ENCODE data around the gene MED12. TPM values are rescaled to one million over a fixed set of nuclear protein-coding genes. Genes with fewer than 3 reads are reported as not detected.

The MED12 gene
- total RNA-seq (100 to 1,000 TPM in 1 of 5 experiments, 10 to 100 TPM in 4; 71.1 to 104 (median 77.4) TPM), polyA plus RNA-seq (10 to 100 TPM; 12.5 to 22.2 TPM), total RNA-seq (129 reads per million, percentile 88 among the genes with 10 or more reads in this experiment)

- intact Hi-C loops (cut with micrococcal nuclease) = loop anchor here (1.0 to 10.0 kb wide), 5 partner anchors 10 to 416 kb away; partner anchors contain the start of genes NONO (in 1 of the 2) and OGT (in 1 of the 2)
- Histone ChIP-seq H3K27me3 (ENCODE audit: control insufficient read depth in 2 of 2, insufficient read depth in 2 of 2, low read length in 2 of 2) (no peaks in the 10 kb centered on the region), H3K27ac (ENCODE audit: low read depth, low read length) (peak within 1 kb of the TSS; percentile 93), H3K4me3 (ENCODE audit: low read length) (peak within 1 kb of the TSS; percentile 87), H3K36me3 (ENCODE audit: control insufficient read depth in 2 of 3, insufficient read depth in 3 of 3, low read length in 3 of 3) (peaks cover 6 to 29% (median 12%) of the 10 kb centered on the region in 3 experiments), H3K9me3 (ENCODE audit: control insufficient read depth in 2 of 3, low read length in 3 of 3) (no peaks in the 10 kb centered on the region), H3K4me1 (ENCODE audit: control insufficient read depth in 2 of 2, insufficient read depth in 2 of 2, low read length in 2 of 2) (peaks cover 9 to 13% of the 10 kb centered on the region in 2 donors)
- peaks cover 10 to 43% (median 24%) of the 10 kb centered on the region in 7 donors for H3K4me1 Mint-ChIP-seq
- ATAC-seq (peak; percentile 96), DNase-seq (peak; percentile 59 to 83 (median 75))
- ChIA-PET CTCF (interaction anchor here (1.1 to 3.0 kb wide), 8 partner anchors 8 to 64 kb away, joined by 3 to 15 read pairs (median 3); no protein-coding TSS in a partner anchor), POLR2A (interaction anchor here (0.8 to 4.4 kb wide), 15 partner anchors 8 to 416 kb away, joined by 3 to 125 read pairs (median 6); partner anchors contain the start of genes CXorf65, FOXO4, NONO and TAF1)
- H3K27ac Mint-ChIP-seq = peak within 1 kb of the TSS; percentile 84 to 95 (median 92)
- peak within 1 kb of the TSS; percentile 81 to 93 (median 86) for H3K4me3 Mint-ChIP-seq
- H3K9me3 Mint-ChIP-seq = peaks cover 0 to 1% (median 0%) of the 10 kb centered on the region in 11 donors
- H3K36me3 Mint-ChIP-seq = peaks cover 0 to 15% (median 8%) of the 10 kb centered on the region in 5 donors
- no peaks in the 10 kb centered on the region for H3K27me3 Mint-ChIP-seq
Measured at GRCh38 chrX:71118032-71118984, at the start of gene MED12. MED12 (plus strand) TSS chrX:71118596; CDS start chrX:71118755, 159 bp downstream.

GRCh38 chrX:71070531-71070930 lies 47.9 kb upstream of the MED12 start:
- Mint-ChIP-seq H3K27ac (peak overlapping the region in 2 of 9 donors; percentile 3 to 46), H3K4me1 (peaks cover 0 to 15% (median 11%) of the 10 kb centered on the region in 7 donors), H3K27me3 (peaks cover 0 to 29% (median 0%) of the 10 kb centered on the region in 5 donors), H3K36me3 (peaks cover 0 to 3% (median 0%) of the 10 kb centered on the region in 5 donors), H3K4me3 (no peak overlapping the region), H3K9me3 (peaks cover 0 to 3% (median 0%) of the 10 kb centered on the region in 11 donors)
- intact Hi-C loops (cut with micrococcal nuclease) = no loop called here
- Histone ChIP-seq H3K27ac (ENCODE audit: low read depth, low read length) (no peak overlapping the region), H3K4me1 (ENCODE audit: control insufficient read depth in 2 of 2, insufficient read depth in 2 of 2, low read length in 2 of 2) (no peaks in the 10 kb centered on the region), H3K4me3 (ENCODE audit: low read length) (no peak overlapping the region), H3K27me3 (ENCODE audit: control insufficient read depth in 2 of 2, insufficient read depth in 2 of 2, low read length in 2 of 2) (no peaks in the 10 kb centered on the region), H3K36me3 (ENCODE audit: control insufficient read depth in 2 of 3, insufficient read depth in 3 of 3, low read length in 3 of 3) (peaks cover 0 to 6% (median 0%) of the 10 kb centered on the region in 3 experiments), H3K9me3 (ENCODE audit: control insufficient read depth in 2 of 3, low read length in 3 of 3) (no peaks in the 10 kb centered on the region)
- POLR2A ChIA-PET = no interaction called here
- CTCF ChIA-PET = no interaction called here
- ATAC-seq (no peak), DNase-seq (no peak)

GRCh38 chrX:71081330-71082123 lies 36.9 kb upstream of the MED12 start:
- ATAC-seq = no peak
- CTCF ChIA-PET = no interaction called here
- H3K27ac Mint-ChIP-seq = no peak overlapping the region

GRCh38 chrX:71082124-71082647 lies 36.2 kb upstream of the MED12 start:
- ATAC-seq (no peak), DNase-seq (no peak)
- H3K36me3 ChIP-seq (ENCODE audit: control insufficient read depth in 2 of 3, insufficient read depth in 3 of 3, low read length in 3 of 3) = no peaks in the 10 kb centered on the region
- H3K27me3 Mint-ChIP-seq = no peaks in the 10 kb centered on the region
- no peak overlapping the region for H3K27ac Mint-ChIP-seq
- H3K4me1 ChIP-seq (ENCODE audit: control insufficient read depth in 2 of 2, insufficient read depth in 2 of 2, low read length in 2 of 2) = peaks cover 0 to 7% of the 10 kb centered on the region in 2 donors
- no peak overlapping the region for H3K27ac ChIP-seq (ENCODE audit: low read depth, low read length)
- H3K4me3 Mint-ChIP-seq = no peak overlapping the region
- CTCF ChIA-PET = no interaction called here
- POLR2A ChIA-PET = interaction anchor here (0.6 kb wide), 1 partner anchor 52 kb away, joined by 3 read pairs; no protein-coding TSS in a partner anchor
- H3K9me3 Mint-ChIP-seq = peaks cover 0 to 4% (median 0%) of the 10 kb centered on the region in 11 donors
- peaks cover 4 to 11% (median 6%) of the 10 kb centered on the region in 7 donors for H3K4me1 Mint-ChIP-seq
- H3K36me3 Mint-ChIP-seq = no peaks in the 10 kb centered on the region
- H3K9me3 ChIP-seq (ENCODE audit: control insufficient read depth in 2 of 3, low read length in 3 of 3) = no peaks in the 10 kb centered on the region
- intact Hi-C loops (cut with micrococcal nuclease) = no loop called here
- no peak overlapping the region for H3K4me3 ChIP-seq (ENCODE audit: low read length)
- H3K27me3 ChIP-seq (ENCODE audit: control insufficient read depth in 2 of 2, insufficient read depth in 2 of 2, low read length in 2 of 2) = no peaks in the 10 kb centered on the region

More at GRCh38 chrX:71081330-71082123, 36.9 kb upstream of the MED12 start:
- intact Hi-C loops (cut with micrococcal nuclease) = no loop called here
- Histone ChIP-seq H3K9me3 (ENCODE audit: control insufficient read depth in 2 of 3, low read length in 3 of 3) (no peaks in the 10 kb centered on the region), H3K4me1 (ENCODE audit: control insufficient read depth in 2 of 2, insufficient read depth in 2 of 2, low read length in 2 of 2) (peaks cover 0 to 7% of the 10 kb centered on the region in 2 donors), H3K36me3 (ENCODE audit: control insufficient read depth in 2 of 3, insufficient read depth in 3 of 3, low read length in 3 of 3) (no peaks in the 10 kb centered on the region), H3K27me3 (ENCODE audit: control insufficient read depth in 2 of 2, insufficient read depth in 2 of 2, low read length in 2 of 2) (no peaks in the 10 kb centered on the region), H3K4me3 (ENCODE audit: low read length) (no peak overlapping the region), H3K27ac (ENCODE audit: low read depth, low read length) (no peak overlapping the region)
- DNase-seq = no peak
- Mint-ChIP-seq H3K9me3 (peaks cover 0 to 4% (median 0%) of the 10 kb centered on the region in 11 donors), H3K27me3 (peaks cover 0 to 3% (median 0%) of the 10 kb centered on the region in 5 donors), H3K36me3 (no peaks in the 10 kb centered on the region), H3K4me3 (no peak overlapping the region), H3K4me1 (peaks cover 4 to 11% (median 6%) of the 10 kb centered on the region in 7 donors)
- POLR2A ChIA-PET = interaction anchor here (0.6 kb wide), 1 partner anchor 52 kb away, joined by 3 read pairs; no protein-coding TSS in a partner anchor

- DNase-seq = no peak
Measured at GRCh38 chrX:71082822-71083221, 35.6 kb upstream of the MED12 start.

GRCh38 chrX:71085900-71086299 lies 32.5 kb upstream of the MED12 start:
- Histone ChIP-seq H3K9me3 (ENCODE audit: control insufficient read depth in 2 of 3, low read length in 3 of 3) (no peaks in the 10 kb centered on the region), H3K27ac (ENCODE audit: low read depth, low read length) (no peak overlapping the region), H3K4me1 (ENCODE audit: control insufficient read depth in 2 of 2, insufficient read depth in 2 of 2, low read length in 2 of 2) (peaks cover 0 to 7% of the 10 kb centered on the region in 2 donors), H3K27me3 (ENCODE audit: control insufficient read depth in 2 of 2, insufficient read depth in 2 of 2, low read length in 2 of 2) (no peaks in the 10 kb centered on the region), H3K36me3 (ENCODE audit: control insufficient read depth in 2 of 3, insufficient read depth in 3 of 3, low read length in 3 of 3) (no peaks in the 10 kb centered on the region), H3K4me3 (ENCODE audit: low read length) (no peak overlapping the region)
- CTCF ChIA-PET = no interaction called here
- POLR2A ChIA-PET = no interaction called here
- ATAC-seq (no peak), DNase-seq (no peak)
- Mint-ChIP-seq H3K9me3 (no peaks in the 10 kb centered on the region), H3K27ac (no peak overlapping the region), H3K4me1 (peaks cover 4 to 11% (median 6%) of the 10 kb centered on the region in 7 donors), H3K27me3 (no peaks in the 10 kb centered on the region), H3K36me3 (no peaks in the 10 kb centered on the region), H3K4me3 (no peak overlapping the region)
- intact Hi-C loops (cut with micrococcal nuclease) = no loop called here

More at GRCh38 chrX:71082822-71083221, 35.6 kb upstream of the MED12 start:
- Histone ChIP-seq H3K36me3 (ENCODE audit: control insufficient read depth in 2 of 3, insufficient read depth in 3 of 3, low read length in 3 of 3) (no peaks in the 10 kb centered on the region), H3K4me1 (ENCODE audit: control insufficient read depth in 2 of 2, insufficient read depth in 2 of 2, low read length in 2 of 2) (peaks cover 0 to 7% of the 10 kb centered on the region in 2 donors), H3K27me3 (ENCODE audit: control insufficient read depth in 2 of 2, insufficient read depth in 2 of 2, low read length in 2 of 2) (no peaks in the 10 kb centered on the region), H3K9me3 (ENCODE audit: control insufficient read depth in 2 of 3, low read length in 3 of 3) (no peaks in the 10 kb centered on the region), H3K4me3 (ENCODE audit: low read length) (no peak overlapping the region), H3K27ac (ENCODE audit: low read depth, low read length) (no peak overlapping the region)
- ATAC-seq = no peak
- intact Hi-C loops (cut with micrococcal nuclease) = no loop called here
- no peaks in the 10 kb centered on the region for H3K27me3 Mint-ChIP-seq
- CTCF ChIA-PET = no interaction called here
- H3K4me1 Mint-ChIP-seq = peaks cover 4 to 11% (median 6%) of the 10 kb centered on the region in 7 donors
- H3K27ac Mint-ChIP-seq = no peak overlapping the region
- peaks cover 0 to 4% (median 0%) of the 10 kb centered on the region in 11 donors for H3K9me3 Mint-ChIP-seq
- H3K36me3 Mint-ChIP-seq = no peaks in the 10 kb centered on the region
- POLR2A ChIA-PET = no interaction called here
- no peak overlapping the region for H3K4me3 Mint-ChIP-seq
